ENCODE measurements around the gene LARP1B. TPM values are rescaled to one million over a fixed set of nuclear protein-coding genes. Genes with fewer than 3 reads are reported as not detected.

LARP1B gene
- total and polyA plus RNA-seq, 2 of the 8 experiments (the other 6 are each of a cell fraction or from before 2014, with no cell fraction given) = 10.6 to 47.0 TPM

GRCh38 chr4:128176643-128177042 is 115.5 kb downstream of the LARP1B start:
- Histone ChIP-seq H3K79me1 (ENCODE audit: low read depth, low read length) (no peaks in the 10 kb centered on the region), H3K9me3 (ENCODE audit: insufficient read depth in 2 of 2, low read depth in 1 of 2, low read length in 1 of 2) (no peaks in the 10 kb centered on the region), H2BK5ac (ENCODE audit: low read depth, low read length) (no peak overlapping the region), H2AK5ac (ENCODE audit: low read depth, low read length) (no peak overlapping the region), H3K23me2 (ENCODE audit: low read depth, low read length) (no peaks in the 10 kb centered on the region; the same call in 1 of the 2 replicates), H2BK120ac (replicated peaks; ENCODE audit: low read depth, low read length) (no peak overlapping the region), H3K23ac (ENCODE audit: insufficient read length) (no peak overlapping the region), H3K27me3 (replicated peaks in 1 of 4; ENCODE audit: control insufficient read depth in 3 of 4, extremely low read depth in 1 of 4, insufficient read depth in 3 of 4, low read length in 3 of 4) (no peaks in the 10 kb centered on the region), H2BK20ac (ENCODE audit: low read length) (no peak overlapping the region), H3K4me1 (replicated peaks in 1 of 4; ENCODE audit: control insufficient read depth in 3 of 4, insufficient read depth in 4 of 4, low read length in 3 of 4) (no peaks in the 10 kb centered on the region), H3K18ac (ENCODE audit: extremely low read depth, low read length) (no peak overlapping the region), H4K20me1 (replicated peaks in 1 of 2; ENCODE audit: control insufficient read depth in 1 of 2, insufficient read depth in 2 of 2, low read length in 2 of 2) (no peaks in the 10 kb centered on the region), H3K27ac (ENCODE audit: low read depth, low read length) (no peak overlapping the region), H3K56ac (replicated peaks; ENCODE audit: insufficient read length, low read depth, low read length) (no peak overlapping the region), H3K4ac (replicated peaks; ENCODE audit: insufficient read length, low read depth, low read length) (no peak overlapping the region), H3K9ac (replicated peaks in 1 of 4; ENCODE audit: extremely low read depth in 1 of 4, low read depth in 3 of 4, low read length in 3 of 4) (no peak overlapping the region), H3K14ac (ENCODE audit: insufficient read length) (no peak overlapping the region), H3K36me3 (ENCODE audit: control insufficient read depth in 2 of 4, insufficient read depth in 4 of 4, low read length in 3 of 4) (peaks cover 0 to 5% (median 0%) of the 10 kb centered on the region in 4 experiments; a peak in 2 of 8 replicates), H4K8ac (ENCODE audit: extremely low read depth, insufficient read depth, low read length) (no peak overlapping the region), H3K4me3 (ENCODE audit: extremely low read depth in 1 of 4, insufficient read depth in 2 of 4, low read depth in 3 of 4, low read length in 4 of 4) (no peak overlapping the region), H3K79me2 (ENCODE audit: control insufficient read depth in 1 of 2, insufficient read depth in 2 of 2, low read length in 2 of 2) (no peaks in the 10 kb centered on the region; a peak in 1 of 4 replicates), H4K91ac (replicated peaks; ENCODE audit: insufficient read length, low read length) (no peak overlapping the region), H2AFZ (ENCODE audit: low read length) (no peak overlapping the region), H4K5ac (ENCODE audit: insufficient read length, low read depth, low read length) (no peak overlapping the region), H2BK12ac (ENCODE audit: low read depth, low read length) (no peak overlapping the region), H3K4me2 (ENCODE audit: insufficient read depth in 1 of 2, low read depth in 2 of 2, low read length in 2 of 2) (no peak overlapping the region), H2BK15ac (ENCODE audit: low read length) (no peak overlapping the region)
- DNase-seq (ENCODE audit: low read depth in 1 of 2, low spot score in 2 of 2) (no peak), FAIRE-seq (no peak)
- 100% methylated on average over 1 of the region's 1 CpG; no CpG with 5 or more reads in 1 of the 2 experiments for WGBS, 2 experiments (ENCODE audit: extremely low coverage in 1 of 2, insufficient coverage in 1 of 2, insufficient read length in 1 of 2, insufficient replicate concordance in 2 of 2, low coverage in 1 of 2, low lambda C conversion rate in 2 of 2, missing lambda C conversion rate in 1 of 2)
- POLR2A ChIA-PET (ENCODE audit: partially characterized antibody) = no interaction called here
- CTCF ChIA-PET (ENCODE audit: partially characterized antibody) = no interaction called here
- TF ChIP-seq ZNF274 (IDR thresholded peaks at IDR 0.05; ENCODE audit: borderline replicate concordance, extremely low read depth, low read length) = no peak
- no peak for TF ChIP-seq MAX (IDR thresholded peaks at IDR 0.05)
- no peak for TF ChIP-seq CTCF (IDR thresholded peaks at IDR 0.05; ENCODE audit: control extremely low read depth in 1 of 3, insufficient read depth in 1 of 3, low read depth in 1 of 3, low read length in 3 of 3)
- TF ChIP-seq SRF (IDR thresholded peaks at IDR 0.05; ENCODE audit: low read depth, low read length) = no peak
- no peak for TF ChIP-seq KDM4A (IDR thresholded peaks at IDR 0.05; ENCODE audit: low read depth, low read length, severe bottlenecking)
- no peak for TF ChIP-seq KDM1A (IDR thresholded peaks at IDR 0.05; ENCODE audit: borderline replicate concordance, low read length)
- TF ChIP-seq KDM5A (IDR thresholded peaks at IDR 0.05; ENCODE audit: low read length) = no peak
- TF ChIP-seq RXRA (IDR thresholded peaks at IDR 0.05; ENCODE audit: insufficient read depth, low read depth, low read length) = no peak
- no peak for TF ChIP-seq CTBP2 (IDR thresholded peaks at IDR 0.05; ENCODE audit: borderline replicate concordance, insufficient read depth, insufficient read length, low read length)
- TF ChIP-seq USF2 (IDR thresholded peaks at IDR 0.05; ENCODE audit: low read length) = no peak

Measured in H1 (cell line).